GM12878 (cell line): ENCODE measurements around the gene MXD4. TPM values are rescaled to one million over a fixed set of nuclear protein-coding genes. Genes with fewer than 3 reads are reported as not detected.

Experiments
- ZBTB4 ChIP-seq: fragments of 450-650 bp; formaldehyde crosslinking; IDR thresholded peaks from 2 replicates; pipeline ENCODE4 v1.4.0; 2022; ENCODE audit warnings: mild to moderate bottlenecking, moderate library complexity
- polyA plus RNA-seq, 11 experiments: library from polyadenylated mRNA; depleted of rRNA in 4 of 11; unstranded in 6 of 11; stranded (reverse) in 5 of 11; fragments of >200 nt; fragmentation: Nextera tagmentation in 4 of 11; fragmentation: Illumina TruSeq in 1 of 11; extraction: Ambion mirVana in 4 of 11; extraction: Trizol in 1 of 11; gene quantifications; 1 replicate in 1 of 11; 2 replicates in 10 of 11; pipeline versions ENCODE4 v1.2.1 to v1.2.3, GENCODE V29; 2011 to 2016; ENCODE audit warnings: inconsistent platforms in 2 of 11, missing spikeins in 2 of 11, low read depth in 1 of 11
- total RNA-seq, 4 experiments: library from RNA; depleted of rRNA in 3 of 4; stranded (reverse); fragments of >200 nt in 3 of 4; fragmentation: Illumina TruSeq in 1 of 4; extraction: Trizol in 1 of 4; gene quantifications; 2 replicates each; pipeline versions ENCODE4 v1.2.1 to v1.2.3, GENCODE V29; 2013 to 2021
- TF ChIP-seq, protein P1 (sequence below): fragments of 450-650 bp; formaldehyde crosslinking; IDR thresholded peaks from 2 replicates; pipeline ENCODE4 v1.5.0; 2022; ENCODE audit warnings: mild to moderate bottlenecking, missing genetic modification characterization

MXD4 gene
- total and polyA plus RNA-seq, 10 of the 15 experiments (the other 5 are each of a cell fraction or from before 2014, with no cell fraction given): 0.21 to 25.6 (median 5.2) TPM

- TF ChIP-seq, protein P1, sequence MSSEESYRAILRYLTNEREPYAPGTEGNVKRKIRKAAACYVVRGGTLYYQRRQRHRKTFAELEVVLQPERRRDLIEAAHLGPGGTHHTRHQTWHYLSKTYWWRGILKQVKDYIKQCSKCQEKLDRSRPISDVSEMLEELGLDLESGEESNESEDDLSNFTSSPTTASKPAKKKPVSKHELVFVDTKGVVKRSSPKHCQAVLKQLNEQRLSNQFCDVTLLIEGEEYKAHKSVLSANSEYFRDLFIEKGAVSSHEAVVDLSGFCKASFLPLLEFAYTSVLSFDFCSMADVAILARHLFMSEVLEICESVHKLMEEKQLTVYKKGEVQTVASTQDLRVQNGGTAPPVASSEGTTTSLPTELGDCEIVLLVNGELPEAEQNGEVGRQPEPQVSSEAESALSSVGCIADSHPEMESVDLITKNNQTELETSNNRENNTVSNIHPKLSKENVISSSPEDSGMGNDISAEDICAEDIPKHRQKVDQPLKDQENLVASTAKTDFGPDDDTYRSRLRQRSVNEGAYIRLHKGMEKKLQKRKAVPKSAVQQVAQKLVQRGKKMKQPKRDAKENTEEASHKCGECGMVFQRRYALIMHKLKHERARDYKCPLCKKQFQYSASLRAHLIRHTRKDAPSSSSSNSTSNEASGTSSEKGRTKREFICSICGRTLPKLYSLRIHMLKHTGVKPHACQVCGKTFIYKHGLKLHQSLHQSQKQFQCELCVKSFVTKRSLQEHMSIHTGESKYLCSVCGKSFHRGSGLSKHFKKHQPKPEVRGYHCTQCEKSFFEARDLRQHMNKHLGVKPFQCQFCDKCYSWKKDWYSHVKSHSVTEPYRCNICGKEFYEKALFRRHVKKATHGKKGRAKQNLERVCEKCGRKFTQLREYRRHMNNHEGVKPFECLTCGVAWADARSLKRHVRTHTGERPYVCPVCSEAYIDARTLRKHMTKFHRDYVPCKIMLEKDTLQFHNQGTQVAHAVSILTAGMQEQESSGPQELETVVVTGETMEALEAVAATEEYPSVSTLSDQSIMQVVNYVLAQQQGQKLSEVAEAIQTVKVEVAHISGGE: no peak
- TF ChIP-seq ZBTB4 (CRISPR knock-in tag): no peak
These were observed 18.1 kb downstream of the MXD4 start (continued) for GRCh38 chr4:2243681-2244380.
